SU-DHL-6 (cell line): ENCODE data around the gene C19orf25.

Experiments
- H2AFZ ChIP-seq: fragments of 200-600 bp; sonication (generic); 2 replicates; pipeline ENCODE4 v1.6.1; 2014; ENCODE audit warnings: low read depth, mild to moderate bottlenecking, moderate library complexity, mixed read lengths, antibody characterized with exemption, low read length; ENCODE audit not compliant: severe bottlenecking
- H3F3A ChIP-seq: fragments of 200-600 bp; shearing (Covaris generic); 2 replicates; pipeline ENCODE4 v1.6.0; 2016; ENCODE audit warnings: antibody characterized with exemption, mild to moderate bottlenecking; ENCODE audit not compliant: insufficient read depth
- H3K27ac ChIP-seq: fragments of 200-600 bp; sonication (generic); 2 replicates; pipeline ENCODE4 v1.5.1; 2016; ENCODE audit warnings: low read depth, mild to moderate bottlenecking, low read length, moderate library complexity, mixed read lengths
- H3K27me3 ChIP-seq: fragments of 200-600 bp; sonication (generic), shearing (Covaris generic); 2 replicates; pipeline ENCODE4 v1.6.0; 2014; ENCODE audit warnings: mild to moderate bottlenecking, low read length
- H3K36me3 ChIP-seq: fragments of 200-600 bp; sonication (generic); 2 replicates; pipeline ENCODE4 v1.6.1; 2014; ENCODE audit warnings: mild to moderate bottlenecking, low read length, mixed read lengths
- H3K4me2 ChIP-seq: fragments of 300-600, 200-600 bp; shearing (Covaris generic), sonication (generic); 2 replicates; pipeline ENCODE4 v1.6.0; 2014; ENCODE audit warnings: low read length, low read depth, mild to moderate bottlenecking; ENCODE audit not compliant: poor library complexity, severe bottlenecking
- H3K4me3 ChIP-seq: fragments of 200-600 bp; sonication (generic); 2 replicates; pipeline ENCODE4 v1.5.1; 2014; ENCODE audit warnings: antibody characterized with exemption, low read length, mild to moderate bottlenecking, mixed read lengths; ENCODE audit not compliant: insufficient read depth, poor library complexity, severe bottlenecking
- H3K79me2 ChIP-seq: fragments of 200-600 bp; sonication (generic); 2 replicates; pipeline ENCODE4 v1.6.1; 2014; ENCODE audit warnings: mild to moderate bottlenecking, low read length, moderate library complexity; ENCODE audit not compliant: insufficient read depth
- H3K9ac ChIP-seq: fragments of 200-600 bp; sonication (generic); 2 replicates; pipeline ENCODE4 v1.7.0; 2014; ENCODE audit warnings: mild to moderate bottlenecking, low read length
- H3K9me2 ChIP-seq: fragments of 200-600 bp; sonication (generic); replicated peaks from 2 replicates; pipeline ENCODE4 v1.6.1; 2014; ENCODE audit warnings: low read length; ENCODE audit not compliant: insufficient read depth
- H3K9me3 ChIP-seq: fragments of 200-600 bp; sonication (generic); 2 replicates; pipeline ENCODE4 v1.6.1; 2014; ENCODE audit warnings: low read length, mixed read lengths; ENCODE audit not compliant: insufficient read depth
- H4K20me1 ChIP-seq: fragments of 200-600 bp; sonication (generic); 2 replicates; pipeline ENCODE4 v1.6.1; 2014; ENCODE audit warnings: low read depth, mild to moderate bottlenecking, antibody characterized with exemption, low read length, moderate library complexity, mixed read lengths
- CTCF ChIP-seq: fragments of 200-600 bp; sonication (generic); IDR thresholded peaks from one replicate; pipeline ENCODE4 v1.5.1; 2017; ENCODE audit warnings: antibody characterized with exemption, mild to moderate bottlenecking, low read length, moderate library complexity; ENCODE audit not compliant: insufficient read depth, poor library complexity, severe bottlenecking
- EZH2phosphoT487 ChIP-seq: fragments of 200-600 bp; sonication (generic), shearing (Covaris generic); conservative IDR thresholded peaks from 2 replicates; pipeline ENCODE4 v1.6.1; 2018; ENCODE audit warnings: mild to moderate bottlenecking, antibody characterized with exemption, low read length, moderate library complexity, mixed read lengths

Gene C19orf25

DNA sequence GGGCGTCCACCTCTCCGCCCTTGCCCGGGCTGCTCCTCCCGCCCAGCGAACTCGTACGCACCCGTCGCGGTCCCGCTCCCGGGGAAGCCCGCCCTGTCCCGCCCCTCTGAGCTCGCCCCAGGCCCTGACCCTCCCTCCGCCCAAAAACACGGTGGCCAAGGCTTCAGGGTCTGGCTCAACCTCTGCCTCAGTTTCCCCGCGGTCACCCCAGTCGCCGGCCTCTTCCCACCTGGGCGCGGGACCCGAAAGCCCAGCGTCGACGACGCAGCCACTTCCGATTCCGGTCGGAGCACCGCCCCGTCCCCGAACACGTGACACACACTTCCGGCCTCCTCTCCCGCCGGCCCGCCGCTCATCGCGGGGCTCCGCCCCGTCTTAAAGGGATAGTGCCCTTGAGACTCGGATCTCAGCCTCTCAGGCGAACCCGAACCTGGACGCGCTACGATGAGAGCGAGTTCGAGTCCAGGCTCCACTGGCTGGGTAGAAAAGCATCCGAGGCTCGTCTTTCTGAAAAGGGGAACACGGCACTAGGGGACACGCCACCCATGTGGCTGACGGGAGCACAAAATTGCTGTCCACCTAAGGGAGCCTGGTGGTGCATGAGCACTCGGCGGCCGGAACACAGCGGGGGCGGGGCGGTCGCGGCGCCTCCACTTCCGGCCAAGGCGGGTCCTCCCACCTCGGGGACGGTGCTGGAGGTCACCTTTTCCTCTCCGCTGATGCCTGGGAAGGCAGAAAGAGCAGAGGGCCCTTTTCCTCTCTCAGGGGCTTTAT lies at the start of gene C19orf25:
Gene C19orf25, minus strand, starts transcription at position 282 of the 774 bp plus-strand sequence. CDS start 312 bp downstream, outside the sequence.
- Histone ChIP-seq H3F3A (peaks cover 7% of the 10 kb centered on the region; the same call in 1 of the 2 replicates), H3K4me3 (peak within 1 kb of the TSS; percentile 95), H3K9ac (peak within 1 kb of the TSS; percentile 90), H3K36me3 (no peaks in the 10 kb centered on the region), H3K4me2 (peak within 1 kb of the TSS; percentile 73), H4K20me1 (no peaks in the 10 kb centered on the region), H3K27me3 (no peaks in the 10 kb centered on the region), H3K9me3 (no peaks in the 10 kb centered on the region), H2AFZ (peak within 1 kb of the TSS; percentile 91), H3K79me2 (peaks cover 20% of the 10 kb centered on the region), H3K27ac (peak within 1 kb of the TSS; percentile 74), H3K9me2 (no peaks in the 10 kb centered on the region)
- TF ChIP-seq CTCF (no peak), EZH2phosphoT487 (no peak)

- Histone ChIP-seq H3K27me3 (no peaks in the 10 kb centered on the region), H3K9ac (no peak overlapping the region), H3K36me3 (no peaks in the 10 kb centered on the region)
Measured at GRCh38 chr19:1527650-1528309, 48.8 kb upstream of the C19orf25 start.

DNA sequence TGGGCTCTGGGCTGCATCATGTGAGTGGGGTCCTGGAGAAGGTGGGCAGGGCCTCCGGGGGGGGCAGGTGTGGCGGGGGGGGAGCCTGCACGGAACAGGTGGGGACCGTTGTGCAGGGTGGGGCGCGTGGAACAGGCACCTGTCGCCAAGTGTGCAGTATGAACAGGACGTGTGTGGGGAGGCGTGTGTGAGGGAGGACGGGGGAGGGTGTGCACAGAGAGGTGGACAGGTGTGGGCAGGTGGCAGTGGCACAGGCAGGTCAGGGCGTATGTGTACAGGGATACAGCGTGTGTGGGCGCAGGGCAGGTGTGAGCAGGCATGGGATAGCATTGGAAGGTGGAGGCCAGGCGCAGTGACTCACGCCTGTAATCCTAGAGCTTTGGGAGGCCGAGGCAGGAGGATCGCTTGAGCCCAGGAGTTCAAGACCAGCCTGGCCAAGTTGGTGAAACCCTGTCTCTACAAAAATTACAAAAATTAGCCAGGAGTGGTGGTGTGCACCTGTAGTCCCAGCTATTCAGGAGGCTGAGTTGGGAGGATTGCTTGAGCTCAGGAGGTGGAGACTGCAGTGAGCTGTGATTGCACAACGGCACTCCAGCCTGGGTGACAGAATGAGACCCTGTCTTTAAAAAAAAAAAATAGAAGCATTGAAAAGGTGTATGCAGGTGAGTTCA lies 48.1 kb upstream of the C19orf25 start:
- Histone ChIP-seq H3F3A (no peaks in the 10 kb centered on the region), H4K20me1 (no peaks in the 10 kb centered on the region), H3K79me2 (no peaks in the 10 kb centered on the region), H3K9ac (no peak overlapping the region), H2AFZ (no peak overlapping the region), H3K36me3 (no peaks in the 10 kb centered on the region), H3K27ac (no peak overlapping the region), H3K9me3 (no peaks in the 10 kb centered on the region), H3K4me3 (no peak overlapping the region), H3K4me2 (no peak overlapping the region), H3K27me3 (no peaks in the 10 kb centered on the region), H3K9me2 (no peaks in the 10 kb centered on the region)
- no peak for TF ChIP-seq EZH2phosphoT487
- no peak for TF ChIP-seq CTCF

More at GRCh38 chr19:1527650-1528309, 48.8 kb upstream of the C19orf25 start:
- H3F3A ChIP-seq, result no peaks in the 10 kb centered on the region
- no peaks in the 10 kb centered on the region for H4K20me1 ChIP-seq
- H3K79me2 ChIP-seq, result no peaks in the 10 kb centered on the region
- H3K9me2 ChIP-seq, result no peaks in the 10 kb centered on the region
- TF ChIP-seq CTCF (no peak), EZH2phosphoT487 (no peak)
- no peak overlapping the region for H3K27ac ChIP-seq
- H3K4me2 ChIP-seq, result no peak overlapping the region
- H3K4me3 ChIP-seq, result no peak overlapping the region
- no peak overlapping the region for H2AFZ ChIP-seq
- no peaks in the 10 kb centered on the region for H3K9me3 ChIP-seq
